Urothelium cell line (cell line): ENCODE results near the gene NELL1.

Experiments used
- DNase-seq: peaks from one replicate; pipeline ENCODE4 v3.0.0; 2011; ENCODE audit warnings: low spot score, mixed read lengths
- FAIRE-seq: peaks from 2 replicates; lab custom pipeline; 2011; peaks lifted over from hg19 to GRCh38; lab: Jason Lieb, UNC

Gene NELL1

GRCh38 chr11:20937826-20938225 is 268.4 kb downstream of the NELL1 start:
- DNase-seq (peak; percentile 11), FAIRE-seq (no peak)

- FAIRE-seq, result no peak
- no peak for DNase-seq
Measured at GRCh38 chr11:20949585-20949984, 280.2 kb downstream of the NELL1 start.

- DNase-seq, result peak; percentile 18
- FAIRE-seq, result no peak
Measured at GRCh38 chr11:20962581-20962980, 293.2 kb downstream of the NELL1 start.

GRCh38 chr11:20963596-20963995 is 294.2 kb downstream of the NELL1 start:
- no peak for FAIRE-seq

GRCh38 chr11:20964985-20965384 is 295.6 kb downstream of the NELL1 start:
- DNase-seq (peak; percentile 27), FAIRE-seq (no peak)

More at GRCh38 chr11:20963596-20963995, 294.2 kb downstream of the NELL1 start:
- peak; percentile 16 for DNase-seq

- DNase-seq (no peak), FAIRE-seq (no peak)
Measured at GRCh38 chr11:20966489-20966888, 297.1 kb downstream of the NELL1 start.

- FAIRE-seq (no peak), DNase-seq (no peak)
Measured at GRCh38 chr11:20973940-20974559, 304.7 kb downstream of the NELL1 start.

- FAIRE-seq, result no peak
- DNase-seq, result no peak
Measured at GRCh38 chr11:20980736-20981135, 311.4 kb downstream of the NELL1 start.

GRCh38 chr11:20990447-20990846 is 321.1 kb downstream of the NELL1 start:
- no peak for FAIRE-seq
- DNase-seq, result no peak

- DNase-seq (no peak), FAIRE-seq (no peak)
Measured at GRCh38 chr11:20991471-20991870, 322.1 kb downstream of the NELL1 start.

GRCh38 chr11:21007297-21007696 is 337.9 kb downstream of the NELL1 start:
- DNase-seq (no peak), FAIRE-seq (no peak)

GRCh38 chr11:21018248-21018647 is 348.9 kb downstream of the NELL1 start:
- DNase-seq (no peak), FAIRE-seq (no peak)

GRCh38 chr11:21026685-21027084 is 357.3 kb downstream of the NELL1 start:
- DNase-seq, result no peak

GRCh38 chr11:21037850-21038249 is 368.5 kb downstream of the NELL1 start:
- FAIRE-seq, result no peak

More at GRCh38 chr11:21026685-21027084, 357.3 kb downstream of the NELL1 start:
- FAIRE-seq, result no peak

GRCh38 chr11:21038801-21039200 is 369.4 kb downstream of the NELL1 start:
- DNase-seq, result no peak
- no peak for FAIRE-seq

More at GRCh38 chr11:21037850-21038249, 368.5 kb downstream of the NELL1 start:
- DNase-seq, result no peak

GRCh38 chr11:21040630-21041029 is 371.2 kb downstream of the NELL1 start:
- DNase-seq (no peak), FAIRE-seq (no peak)

GRCh38 chr11:21048626-21049025 is 379.2 kb downstream of the NELL1 start:
- DNase-seq (no peak), FAIRE-seq (no peak)

GRCh38 chr11:21053466-21053865 is 384.1 kb downstream of the NELL1 start:
- FAIRE-seq (no peak), DNase-seq (no peak)

- DNase-seq (no peak), FAIRE-seq (no peak)
Measured at GRCh38 chr11:21056644-21057043, 387.3 kb downstream of the NELL1 start.

GRCh38 chr11:21059879-21060278 is 390.5 kb downstream of the NELL1 start:
- FAIRE-seq, result no peak

GRCh38 chr11:21066030-21066429 is 396.6 kb downstream of the NELL1 start:
- FAIRE-seq, result no peak
- DNase-seq, result no peak

More at GRCh38 chr11:21059879-21060278, 390.5 kb downstream of the NELL1 start:
- DNase-seq, result no peak

- DNase-seq (no peak), FAIRE-seq (no peak)
Measured at GRCh38 chr11:21068886-21069285, 399.5 kb downstream of the NELL1 start.

- no peak for DNase-seq
- FAIRE-seq, result no peak
Measured at GRCh38 chr11:21069909-21070308, 400.5 kb downstream of the NELL1 start.
